T-helper 22 cell (primary cell): ENCODE measurements around the gene ALG2.

Source experiments
- DNase-seq: peaks from one replicate; pipeline ENCODE4 v3.0.0-alpha.2; 2020; ENCODE audit warnings: low read depth

Gene ALG2

GRCh38 chr9:99190597-99191283 is 31.0 kb downstream of the ALG2 start:
- DNase-seq: no peak

- DNase-seq: no peak
Measured at GRCh38 chr9:99189887-99190596, 31.7 kb downstream of the ALG2 start.

- DNase-seq: no peak
Measured at GRCh38 chr9:99189186-99189585, 32.6 kb downstream of the ALG2 start.

GRCh38 chr9:99187311-99187710 is 34.4 kb downstream of the ALG2 start:
- DNase-seq: no peak

- DNase-seq: no peak
Measured at GRCh38 chr9:99185934-99186333, 35.8 kb downstream of the ALG2 start.

DNA sequence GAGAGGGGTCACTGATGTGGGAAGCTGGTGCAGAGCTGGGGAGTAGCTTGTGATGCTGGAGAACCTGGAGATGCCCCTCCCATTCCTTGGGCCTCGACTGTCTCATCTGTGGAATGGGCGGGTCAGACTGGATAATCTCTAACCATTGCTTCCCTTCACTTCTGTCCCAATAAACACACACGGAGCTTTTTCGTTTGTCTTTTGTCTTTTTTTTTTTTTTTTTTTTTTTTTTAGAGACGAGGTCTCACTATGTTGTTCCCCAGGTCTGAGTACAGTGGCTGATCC is 36.5 kb downstream of the ALG2 start:
- no peak for DNase-seq

GRCh38 chr9:99184475-99185347 is 37.0 kb downstream of the ALG2 start:
- peak; percentile 41 for DNase-seq

DNA sequence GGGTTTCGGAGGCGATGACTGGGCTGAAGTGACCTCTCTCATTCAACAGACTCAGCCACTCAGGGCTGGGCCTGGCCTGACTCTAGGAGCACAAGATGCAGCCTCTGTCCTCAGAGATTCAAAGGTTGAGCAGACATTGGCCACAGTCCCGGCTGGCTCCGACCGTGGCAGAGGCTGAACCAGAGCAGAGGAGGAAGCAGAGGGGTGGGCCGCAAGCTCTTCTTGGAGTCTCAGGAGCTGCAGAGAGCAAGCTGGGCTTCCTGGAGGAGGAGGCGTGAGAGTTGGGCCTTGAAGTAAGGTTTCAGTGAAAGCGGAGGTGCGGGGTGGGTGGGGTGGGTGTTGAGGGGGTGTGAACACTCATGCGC is 37.6 kb downstream of the ALG2 start:
- DNase-seq: no peak

DNA sequence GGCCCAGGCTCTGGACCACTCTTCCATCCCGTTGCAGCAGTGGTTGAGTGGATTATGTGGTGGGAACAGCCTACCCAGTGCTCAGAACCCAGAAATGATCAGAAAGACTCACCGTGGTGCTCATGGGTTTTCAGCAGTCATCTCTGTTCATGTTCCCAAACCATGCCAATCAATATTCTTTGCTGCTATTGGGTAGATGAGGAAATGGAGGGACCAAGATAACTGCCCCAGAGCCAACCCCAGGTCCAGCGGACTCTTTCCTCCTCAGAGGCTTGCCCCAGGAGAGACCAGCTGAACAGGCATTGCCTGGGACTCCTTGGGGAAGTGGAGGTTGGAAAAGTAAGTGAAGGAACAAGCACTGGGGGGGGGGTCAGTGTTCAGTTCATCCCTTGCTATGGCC is 38.1 kb downstream of the ALG2 start:
- no peak for DNase-seq

DNA sequence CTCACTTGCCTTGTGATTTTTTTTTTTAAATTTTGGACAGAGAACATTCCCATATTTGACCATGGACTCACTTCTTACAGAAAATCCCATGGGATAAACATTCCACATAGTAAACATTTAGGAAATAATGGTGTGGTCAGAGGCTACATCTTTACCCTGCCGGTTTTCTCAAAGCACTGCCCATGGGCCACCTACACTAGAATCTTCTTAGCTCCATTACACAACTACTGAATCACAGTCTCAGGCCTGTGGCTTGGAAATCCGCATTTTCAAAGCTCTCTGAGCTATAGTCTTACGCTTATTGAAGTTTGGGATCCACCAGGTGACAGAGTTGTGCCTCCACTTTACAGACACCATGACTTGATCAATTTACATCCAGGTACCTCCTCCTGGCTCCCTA is 39.4 kb downstream of the ALG2 start:
- no peak for DNase-seq

DNA sequence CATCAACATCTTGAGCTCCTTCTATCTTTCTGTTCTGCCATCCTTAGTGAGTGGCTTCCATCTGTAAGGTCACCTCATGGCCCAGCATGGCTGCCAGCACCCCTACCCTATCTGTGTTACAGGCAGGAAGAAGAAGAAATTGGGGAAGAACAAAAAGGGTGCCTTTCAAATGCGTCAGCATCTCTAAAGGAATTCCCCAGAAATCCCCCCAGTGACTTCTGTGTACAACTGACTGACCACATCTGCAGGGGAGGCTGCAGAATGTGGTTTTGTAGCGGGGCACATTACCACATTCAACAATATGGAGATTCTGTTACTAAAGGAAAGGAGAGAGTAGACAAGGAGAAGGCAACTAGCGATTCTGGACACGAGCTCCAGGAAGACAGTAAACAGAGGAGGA is 40.1 kb downstream of the ALG2 start:
- DNase-seq: no peak

GRCh38 chr9:99181206-99181605 is 40.5 kb downstream of the ALG2 start:
- DNase-seq: no peak

- DNase-seq: no peak
Measured at GRCh38 chr9:99180662-99181061, 41.1 kb downstream of the ALG2 start.

DNA sequence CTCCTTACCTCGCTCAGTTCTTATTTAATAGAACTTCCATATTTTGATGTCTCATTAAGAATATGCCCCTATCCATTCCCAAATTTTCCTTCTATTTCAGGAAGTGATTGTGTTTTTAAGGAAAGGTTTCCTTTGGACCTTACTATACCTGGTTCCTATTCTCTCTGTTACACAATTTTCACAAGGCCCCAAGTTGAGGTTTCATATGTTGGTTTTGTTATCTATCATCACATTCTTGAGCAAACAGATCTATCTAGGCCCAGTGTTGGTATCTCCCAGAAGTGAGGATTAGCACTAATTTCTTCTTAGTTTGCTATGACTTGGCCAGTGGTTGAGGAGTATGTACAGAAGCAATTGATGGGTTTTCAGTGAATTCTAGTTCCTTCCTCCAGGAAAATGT is 41.5 kb downstream of the ALG2 start:
- no peak for DNase-seq

DNA sequence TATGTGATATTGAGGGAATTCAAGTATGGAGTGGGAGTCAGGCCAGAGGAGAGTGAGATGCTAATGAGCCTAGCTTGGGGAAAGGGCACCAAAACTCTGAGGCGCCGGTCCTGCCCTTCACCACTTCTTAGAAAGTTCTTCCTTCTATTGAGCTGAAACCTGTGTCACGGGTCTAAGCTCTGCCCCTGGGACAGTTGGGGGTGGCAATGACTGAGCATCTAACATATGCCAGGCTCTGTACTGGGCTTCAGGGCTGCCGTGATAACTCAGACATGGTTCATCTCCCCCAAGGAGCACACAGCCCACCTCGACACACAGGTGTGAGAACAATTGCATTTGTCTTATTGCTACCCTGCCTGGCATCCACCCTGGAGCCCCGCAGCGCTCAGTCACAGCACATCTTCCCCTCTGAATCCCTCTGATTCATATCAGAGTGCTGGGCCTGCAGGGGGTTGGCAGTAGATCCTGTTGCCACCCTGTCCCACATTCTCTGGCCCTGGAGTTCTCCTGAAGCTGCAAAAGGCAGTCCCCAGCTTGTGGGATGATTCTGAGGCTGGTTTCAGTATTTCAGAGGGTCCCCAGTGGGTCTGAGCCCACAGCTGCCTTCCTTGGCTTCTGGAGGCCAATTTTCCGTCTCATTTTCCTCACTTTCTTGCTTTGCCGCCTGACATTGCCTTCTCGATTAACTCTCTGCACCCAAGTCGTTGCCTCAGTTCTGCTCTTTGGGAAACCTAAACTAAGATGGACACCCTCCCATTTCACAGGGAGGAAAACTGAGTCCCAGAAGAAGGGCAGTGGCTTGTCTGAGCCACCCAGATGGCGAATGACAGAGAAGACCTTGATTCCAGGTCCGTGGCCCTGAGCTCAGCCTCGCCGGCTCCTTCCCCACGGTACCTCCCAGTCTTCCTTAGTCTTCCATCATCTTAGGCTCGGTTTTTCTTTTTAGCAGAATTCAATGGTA is 42.5 kb downstream of the ALG2 start:
- DNase-seq: no peak

GRCh38 chr9:99177576-99178366 is 44.0 kb downstream of the ALG2 start:
- no peak for DNase-seq

- no peak for DNase-seq
Measured at GRCh38 chr9:99176527-99177013, 45.2 kb downstream of the ALG2 start.

DNA sequence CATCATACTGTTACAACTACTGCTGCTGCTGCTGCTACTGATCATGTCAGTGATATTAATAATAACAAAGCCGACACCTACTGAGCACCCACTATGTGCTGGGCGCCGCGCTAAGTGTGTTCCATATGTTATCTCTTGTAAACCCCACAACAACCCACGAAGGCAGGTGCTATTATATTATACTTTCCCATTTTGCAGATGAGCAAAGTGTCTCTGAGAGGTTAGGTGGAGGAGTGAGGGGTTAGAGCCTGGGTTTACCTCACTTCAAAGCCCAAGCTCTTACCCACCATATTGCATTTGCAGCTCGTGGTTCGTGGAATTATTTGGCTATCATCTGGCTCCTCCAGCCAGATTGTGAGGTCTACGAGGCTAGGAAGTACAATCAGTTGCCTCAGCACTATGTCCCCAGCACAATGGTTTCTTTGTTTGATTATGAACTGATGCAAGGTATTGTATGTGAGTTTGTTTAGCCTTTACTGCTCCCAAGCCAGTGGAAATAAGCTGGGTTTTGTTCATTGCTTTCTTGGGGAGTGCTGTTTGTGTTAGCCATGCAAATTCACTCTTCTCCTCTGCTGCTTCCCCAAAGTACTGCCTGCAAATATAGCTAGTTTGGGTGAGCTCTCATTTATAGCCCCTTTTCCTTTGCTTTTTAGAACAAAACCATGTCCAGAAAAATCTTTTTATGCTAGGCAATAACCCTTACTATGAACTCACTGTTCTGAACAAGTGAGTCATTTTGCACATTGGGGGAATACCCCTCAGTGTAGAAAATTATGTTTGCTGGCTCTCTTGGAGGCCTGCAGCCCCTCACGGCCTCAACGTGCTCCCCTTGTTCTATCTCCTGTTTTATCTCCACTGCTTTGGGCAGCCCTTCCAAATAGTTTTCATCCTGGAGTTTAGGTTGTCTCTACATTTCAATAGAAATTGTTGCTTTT is 47.9 kb downstream of the ALG2 start:
- no peak for DNase-seq

DNA sequence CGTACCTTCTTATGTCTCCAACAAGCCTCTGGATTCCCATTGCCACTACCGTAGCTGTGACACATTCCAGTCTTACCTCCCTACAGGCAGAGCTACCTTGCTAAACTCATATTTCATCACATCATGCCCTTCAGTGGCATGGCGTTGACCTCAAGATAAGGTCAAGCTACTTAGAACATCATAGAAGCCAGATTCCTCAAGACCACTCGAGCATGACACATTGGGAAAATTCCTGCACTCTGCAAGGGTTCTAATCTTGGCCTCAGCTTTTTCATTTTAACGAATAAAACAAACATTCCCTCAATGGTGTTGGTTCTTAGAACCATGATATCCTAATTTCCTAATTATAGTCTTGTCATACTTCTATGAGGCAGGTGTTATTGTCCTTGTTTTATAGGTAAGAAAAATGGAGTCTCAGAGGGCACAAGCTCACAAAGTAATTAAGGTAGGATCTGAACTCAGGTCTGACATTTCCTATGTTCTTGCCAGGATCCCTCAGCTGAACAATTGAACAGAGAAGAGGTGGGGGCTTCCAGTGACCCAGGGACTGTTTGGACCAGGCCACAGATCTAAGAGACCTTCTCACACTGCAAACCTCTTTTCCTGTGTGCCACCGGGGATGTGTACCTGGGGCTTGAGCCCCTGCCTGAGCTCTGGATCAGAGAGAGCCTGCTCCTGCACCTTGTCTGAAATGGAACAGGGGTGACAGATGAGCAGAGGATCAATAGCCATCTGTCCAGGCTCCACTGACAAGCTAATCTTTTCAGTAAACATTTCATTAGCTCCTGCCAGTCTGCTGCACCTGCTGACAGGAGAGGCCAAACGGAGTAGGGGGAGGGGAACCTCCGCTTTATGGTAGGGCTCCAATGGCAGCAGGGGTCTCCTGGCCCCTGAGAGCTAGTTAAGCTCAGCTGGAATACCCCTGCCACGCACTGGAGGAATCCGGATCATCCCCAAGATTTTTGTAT is 49.3 kb downstream of the ALG2 start:
- no peak for DNase-seq
